Fibroblast of the conjunctiva (primary cell): ENCODE measurements around the gene MFGE8.

Experiments
- DNase-seq: peaks from one replicate; pipeline ENCODE4 v3.0.0-alpha.2; 2010; ENCODE audit warnings: low read depth

The MFGE8 gene

GRCh38 chr15:88872106-88872505 lies 41.1 kb downstream of the MFGE8 start:
- no peak for DNase-seq

- DNase-seq: no peak
Observed at GRCh38 chr15:88871313-88871712, 41.9 kb downstream of the MFGE8 start.

- DNase-seq: no peak
Observed at GRCh38 chr15:88866295-88866881, 46.8 kb downstream of the MFGE8 start.

DNA sequence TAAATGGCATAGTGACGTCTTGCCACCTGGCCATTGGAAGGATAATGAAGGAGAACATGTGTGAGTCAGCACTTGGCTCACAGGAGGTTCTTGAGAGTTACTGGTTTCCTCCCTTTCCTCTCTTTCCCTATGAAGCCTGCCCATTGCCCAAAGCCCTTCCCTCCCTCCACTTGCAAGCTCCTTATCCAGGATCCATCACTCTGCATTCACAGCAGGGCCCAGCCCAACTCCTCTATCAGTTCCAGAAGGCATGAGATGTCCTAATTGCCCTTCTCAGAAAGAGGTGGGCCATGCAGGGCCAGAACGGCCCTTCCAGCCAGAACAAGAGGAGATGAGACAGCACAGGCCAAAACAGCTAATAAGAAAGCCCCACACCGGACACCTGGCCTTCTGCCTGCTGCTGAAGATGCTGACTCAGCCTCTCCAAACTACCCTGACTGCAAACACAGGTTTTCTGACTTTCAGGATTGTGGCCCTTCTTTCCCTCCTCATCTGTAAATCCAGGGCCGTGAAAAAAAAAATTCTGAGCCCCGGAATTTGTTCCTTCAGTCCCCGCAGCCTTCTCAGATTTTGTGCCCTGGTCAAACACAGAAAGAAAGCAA lies 47.6 kb downstream of the MFGE8 start:
- no peak for DNase-seq

GRCh38 chr15:88864861-88865497 lies 48.2 kb downstream of the MFGE8 start:
- DNase-seq: no peak

GRCh38 chr15:88863412-88863811 lies 49.8 kb downstream of the MFGE8 start:
- no peak for DNase-seq

DNA sequence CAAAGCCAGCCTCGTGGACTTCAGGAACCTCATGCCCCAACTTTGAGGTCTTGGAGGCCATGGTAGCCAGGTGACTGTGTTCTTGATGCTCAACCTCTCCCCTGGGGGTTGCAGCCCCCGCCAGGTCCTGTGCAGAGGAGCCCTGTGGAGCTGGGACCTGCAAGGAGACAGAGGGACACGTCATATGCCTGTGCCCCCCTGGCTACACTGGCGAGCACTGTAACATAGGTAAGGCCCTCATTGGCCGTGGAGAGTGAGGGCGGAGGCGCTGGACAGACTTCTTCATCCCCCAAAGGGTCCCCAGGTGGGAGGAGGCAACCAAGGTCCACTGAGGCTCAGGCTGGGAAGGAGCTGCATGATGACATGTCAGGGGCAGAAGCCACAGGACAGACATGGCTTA lies 53.0 kb downstream of the MFGE8 start:
- DNase-seq: no peak

DNA sequence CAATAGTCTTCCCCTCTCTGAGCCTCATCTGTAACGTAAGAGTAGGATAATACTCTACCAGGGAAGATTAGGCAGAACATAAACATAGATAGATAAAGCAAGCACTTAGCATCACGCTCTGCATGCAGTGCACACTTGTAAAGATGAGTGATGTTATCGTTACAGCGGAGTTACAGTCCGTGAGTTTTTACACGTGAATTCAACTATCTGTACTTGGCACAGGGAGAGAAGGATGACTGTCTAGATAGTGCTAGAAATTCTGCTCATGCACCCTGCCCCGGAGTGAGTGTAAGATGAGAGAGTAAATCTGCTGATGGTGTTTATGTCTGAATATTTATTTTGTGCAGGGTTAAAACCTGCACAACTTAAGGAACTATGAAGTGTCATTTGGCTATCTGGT lies 53.6 kb downstream of the MFGE8 start:
- no peak for DNase-seq

- no peak for DNase-seq
Observed at GRCh38 chr15:88858934-88859333, 54.2 kb downstream of the MFGE8 start.

- no peak for DNase-seq
Observed at GRCh38 chr15:88852476-88852875, 60.7 kb downstream of the MFGE8 start.

DNA sequence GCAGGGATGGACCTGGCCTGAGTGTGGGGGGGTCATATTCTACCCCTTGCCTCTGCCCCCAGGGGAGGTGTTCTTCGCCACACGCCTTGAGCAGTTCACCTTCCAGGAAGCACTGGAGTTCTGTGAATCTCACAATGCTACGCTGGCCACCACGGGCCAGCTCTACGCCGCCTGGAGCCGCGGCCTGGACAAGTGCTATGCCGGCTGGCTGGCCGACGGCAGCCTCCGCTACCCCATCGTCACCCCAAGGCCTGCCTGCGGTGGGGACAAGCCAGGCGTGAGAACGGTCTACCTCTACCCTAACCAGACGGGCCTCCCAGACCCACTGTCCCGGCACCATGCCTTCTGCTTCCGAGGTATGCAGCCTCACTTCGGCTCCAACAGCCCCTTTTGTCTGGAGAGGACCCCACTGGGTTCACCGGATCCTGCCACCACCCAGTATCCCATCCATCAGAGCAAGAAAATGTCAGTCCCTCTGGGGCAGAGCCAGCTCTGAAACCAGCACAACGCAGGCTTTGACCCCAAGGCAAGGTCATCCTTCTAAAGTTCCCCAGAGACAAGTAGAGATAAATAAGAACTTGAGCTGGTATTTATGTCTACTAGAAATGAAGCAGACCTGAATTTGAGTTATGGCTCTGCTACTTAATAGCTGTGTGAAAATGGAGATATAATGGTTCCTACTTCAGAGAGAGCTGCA lies 63.7 kb downstream of the MFGE8 start:
- no peak for DNase-seq
